Neural cell (in vitro differentiated cells): Measurements from ENCODE around the gene IL21R.

Experiments used
- CTCF ChIP-seq: fragments of 450-650 bp; IDR thresholded peaks from 2 replicates; pipeline ENCODE4 v1.5.1; 2014; ENCODE audit warnings: antibody characterized with exemption, mild to moderate bottlenecking, moderate library complexity; ENCODE audit not compliant: poor library complexity, severe bottlenecking
- EP300 ChIP-seq: fragments of 450-650 bp; conservative IDR thresholded peaks from 2 replicates; pipeline ENCODE4 v1.6.1; 2014; ENCODE audit warnings: antibody characterized with exemption, mild to moderate bottlenecking, moderate library complexity; ENCODE audit not compliant: poor library complexity, severe bottlenecking
- EZH2 ChIP-seq: fragments of 200-600, 300-800 bp; shearing (Covaris generic), sonication (generic); IDR thresholded peaks from 2 replicates; pipeline ENCODE4 v1.6.1; 2014; ENCODE audit warnings: antibody characterized with exemption, low read length, borderline replicate concordance, mild to moderate bottlenecking; ENCODE audit not compliant: insufficient read depth, poor library complexity, severe bottlenecking
- MXI1 ChIP-seq: fragments of 450-650 bp; conservative IDR thresholded peaks from 2 replicates; pipeline ENCODE4 v1.6.1; 2014; ENCODE audit warnings: antibody characterized with exemption, mild to moderate bottlenecking; ENCODE audit not compliant: poor library complexity, severe bottlenecking
- POLR2AphosphoS5 ChIP-seq: IDR thresholded peaks from 2 replicates; pipeline ENCODE4 v1.6.1; 2012
- RAD21 ChIP-seq: fragments of 450-650 bp; conservative IDR thresholded peaks from 2 replicates; pipeline ENCODE4 v1.6.1; 2014; ENCODE audit warnings: antibody characterized with exemption, mild to moderate bottlenecking, moderate library complexity
- REST ChIP-seq: IDR thresholded peaks from 2 replicates; pipeline ENCODE4 v1.6.1; 2012; ENCODE audit warnings: borderline replicate concordance
- SMC3 ChIP-seq: fragments of 450-650 bp; conservative IDR thresholded peaks from 2 replicates; pipeline ENCODE4 v1.6.1; 2014; ENCODE audit warnings: antibody characterized with exemption, mild to moderate bottlenecking, moderate library complexity; ENCODE audit not compliant: poor library complexity

GRCh38 chr16:27473101-27473900, 71.3 kb downstream of the IL21R start:
- TF ChIP-seq CTCF, result no peak
- TF ChIP-seq POLR2AphosphoS5, result no peak
- TF ChIP-seq MXI1, result no peak
- TF ChIP-seq REST, result no peak
- no peak for TF ChIP-seq EZH2
- TF ChIP-seq EP300, result no peak
- TF ChIP-seq SMC3, result no peak
- no peak for TF ChIP-seq RAD21
